Natural killer cell (primary cell): ENCODE results near the gene COL4A1. TPM values are rescaled to one million over a fixed set of nuclear protein-coding genes. Genes with fewer than 3 reads are reported as not detected.
A peak's percentile ranks its signal among the peaks of the same experiment; 100 is the strongest.

Experiments
- ATAC-seq, 3 donors: fragments of 150-1000 bp in 2 of 3; fragments of 200-7000 bp in 1 of 3; cut with Tn5 transposase; 1 replicate in 1 of 3; 2 replicates in 2 of 3; pipeline ENCODE4 v1.10.0; 2021; ENCODE audit warnings: mild to moderate bottlenecking in 2 of 3, moderate library complexity in 2 of 3
- DNase-seq, 2 donors: peaks; one replicate each; pipeline versions ENCODE4 v3.0.0 to v3.0.0-alpha.2; 2013 to 2021; ENCODE audit warnings: mixed read lengths in 1 of 2
- H3K27ac ChIP-seq: one replicate; pipeline ENCODE4 v1.5.1; 2013; ENCODE audit warnings: mild to moderate bottlenecking, low read length
- H3K27me3 ChIP-seq: one replicate; pipeline ENCODE4 v1.6.1; 2013; ENCODE audit warnings: low read length; ENCODE audit not compliant: control insufficient read depth, insufficient read depth
- H3K36me3 ChIP-seq: one replicate; pipeline ENCODE4 v1.6.1; 2013; ENCODE audit warnings: low read length; ENCODE audit not compliant: control insufficient read depth, insufficient read depth
- H3K4me1 ChIP-seq: one replicate; pipeline ENCODE4 v1.6.1; 2013; ENCODE audit warnings: low read length; ENCODE audit not compliant: control insufficient read depth, insufficient read depth
- H3K4me3 ChIP-seq: one replicate; pipeline ENCODE4 v1.5.1; 2013; ENCODE audit warnings: low read length
- H3K9me3 ChIP-seq: one replicate; pipeline ENCODE4 v1.6.1; 2013; ENCODE audit warnings: low read length; ENCODE audit not compliant: control insufficient read depth, insufficient read depth
- H3K27ac Mint-ChIP-seq, 2 donors: one replicate each; pipeline ENCODE4 v1.8.0; 2022; ENCODE audit warnings: mild to moderate bottlenecking in 2 of 2, mixed read lengths in 2 of 2, moderate library complexity in 1 of 2
- H3K27me3 Mint-ChIP-seq, 2 donors: one replicate each; pipeline ENCODE4 v1.8.0; 2022; ENCODE audit warnings: low read depth in 2 of 2, mixed read lengths in 2 of 2
- H3K36me3 Mint-ChIP-seq: one replicate; pipeline ENCODE4 v1.8.0; 2022; ENCODE audit warnings: mixed read lengths
- H3K4me1 Mint-ChIP-seq, 2 donors: one replicate each; pipeline ENCODE4 v1.8.0; 2022; ENCODE audit warnings: mixed read lengths in 2 of 2
- H3K4me3 Mint-ChIP-seq: one replicate; pipeline ENCODE4 v1.8.0; 2022; ENCODE audit warnings: mild to moderate bottlenecking, moderate library complexity, mixed read lengths
- H3K9me3 Mint-ChIP-seq, 2 donors: one replicate each; pipeline ENCODE4 v1.8.0; 2022; ENCODE audit warnings: mixed read lengths in 2 of 2
- WGBS: methylation state at CpG from one replicate; pipeline ENCODE4 v1.1.7; 2013; ENCODE audit warnings: missing lambda C conversion rate; ENCODE audit not compliant: insufficient coverage; 5-methylcytosine and 5-hydroxymethylcytosine counted together
- intact Hi-C: fragments of 100-400 bp; cut with micrococcal nuclease; formaldehyde crosslinking; loops from one replicate; pipeline ENCODE4 v1.14.2; 2022
- total RNA-seq, 4 donors: library from RNA; stranded (reverse); fragments of 120-200 nt in 1 of 4; gene quantifications; one replicate each; pipeline versions ENCODE4 v1.2.3 to v1.2.4, GENCODE V29; 2013 to 2022
- TF ChIP-seq, protein P1 (sequence below): fragments of 200-600 bp; IDR thresholded peaks from one replicate; pipeline ENCODE4 v1.8.0; 2022; ENCODE audit warnings: antibody characterized with exemption

COL4A1 gene
- total RNA-seq, 3 donors from 2014 or later (not counting 1 experiment from before 2014, with no cell fraction given), result not detected

DNA sequence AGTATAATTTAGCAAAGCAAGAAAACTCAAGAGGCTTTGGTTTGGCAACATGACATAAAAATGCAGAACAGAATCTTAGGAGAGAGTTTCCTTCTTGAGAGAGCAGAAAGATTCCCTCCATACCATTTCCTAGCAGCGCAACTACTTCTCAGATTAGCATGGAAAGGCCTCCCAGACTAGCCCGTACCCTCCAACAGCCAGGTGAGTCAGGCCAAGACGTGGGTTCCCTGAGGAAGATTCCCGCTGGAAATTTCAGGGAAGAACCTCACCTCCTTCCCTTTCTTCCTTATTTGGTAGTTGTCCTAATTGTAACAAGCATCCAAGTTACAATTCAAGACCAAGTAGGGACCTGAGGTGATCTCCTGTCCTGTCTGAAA, 12.4 kb upstream of the COL4A1 start:
- H3K9me3 Mint-ChIP-seq, result no peaks in the 10 kb centered on the region
- Histone ChIP-seq H3K27me3 (peaks cover 3% of the 10 kb centered on the region), H3K36me3 (no peaks in the 10 kb centered on the region), H3K4me3 (no peak overlapping the region), H3K4me1 (no peaks in the 10 kb centered on the region), H3K9me3 (no peaks in the 10 kb centered on the region), H3K27ac (no peak overlapping the region)
- H3K4me1 Mint-ChIP-seq, result no peaks in the 10 kb centered on the region
- H3K27ac Mint-ChIP-seq, result no peak overlapping the region
- H3K27me3 Mint-ChIP-seq, result peaks cover 12 to 18% of the 10 kb centered on the region in 2 donors
- TF ChIP-seq, protein P1, sequence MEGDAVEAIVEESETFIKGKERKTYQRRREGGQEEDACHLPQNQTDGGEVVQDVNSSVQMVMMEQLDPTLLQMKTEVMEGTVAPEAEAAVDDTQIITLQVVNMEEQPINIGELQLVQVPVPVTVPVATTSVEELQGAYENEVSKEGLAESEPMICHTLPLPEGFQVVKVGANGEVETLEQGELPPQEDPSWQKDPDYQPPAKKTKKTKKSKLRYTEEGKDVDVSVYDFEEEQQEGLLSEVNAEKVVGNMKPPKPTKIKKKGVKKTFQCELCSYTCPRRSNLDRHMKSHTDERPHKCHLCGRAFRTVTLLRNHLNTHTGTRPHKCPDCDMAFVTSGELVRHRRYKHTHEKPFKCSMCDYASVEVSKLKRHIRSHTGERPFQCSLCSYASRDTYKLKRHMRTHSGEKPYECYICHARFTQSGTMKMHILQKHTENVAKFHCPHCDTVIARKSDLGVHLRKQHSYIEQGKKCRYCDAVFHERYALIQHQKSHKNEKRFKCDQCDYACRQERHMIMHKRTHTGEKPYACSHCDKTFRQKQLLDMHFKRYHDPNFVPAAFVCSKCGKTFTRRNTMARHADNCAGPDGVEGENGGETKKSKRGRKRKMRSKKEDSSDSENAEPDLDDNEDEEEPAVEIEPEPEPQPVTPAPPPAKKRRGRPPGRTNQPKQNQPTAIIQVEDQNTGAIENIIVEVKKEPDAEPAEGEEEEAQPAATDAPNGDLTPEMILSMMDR, result no peak
- no peaks in the 10 kb centered on the region for H3K36me3 Mint-ChIP-seq
- ATAC-seq (no peak), DNase-seq (no peak)
- WGBS, result 70% methylated on average over 4 of the region's 4 CpGs
- intact Hi-C loops, result no loop called here
- no peak overlapping the region for H3K4me3 Mint-ChIP-seq

DNA sequence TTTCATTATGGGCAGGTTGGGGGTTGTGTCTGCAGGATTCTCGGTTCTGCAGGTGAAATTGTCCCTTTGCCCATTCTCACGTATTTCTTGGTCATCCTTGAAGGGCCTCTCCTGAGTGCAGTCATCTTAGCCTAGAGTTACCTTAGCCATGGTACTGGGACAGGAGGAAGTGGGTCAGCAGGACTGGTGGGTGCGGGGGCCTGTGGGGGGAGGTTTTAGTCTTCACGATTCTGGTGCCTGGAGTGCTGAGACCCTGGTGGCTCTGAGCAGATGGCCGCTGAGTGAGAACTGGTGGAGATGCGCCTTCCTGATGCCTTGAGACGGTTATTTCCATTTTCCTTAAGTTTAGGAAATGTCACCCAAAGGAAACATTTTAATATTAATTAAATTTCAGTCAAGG, 12.0 kb upstream of the COL4A1 start:
- DNase-seq (no peak), ATAC-seq (no peak)
- Histone ChIP-seq H3K36me3 (no peaks in the 10 kb centered on the region), H3K27me3 (peaks cover 3% of the 10 kb centered on the region), H3K4me3 (no peak overlapping the region), H3K4me1 (no peaks in the 10 kb centered on the region), H3K27ac (no peak overlapping the region), H3K9me3 (no peaks in the 10 kb centered on the region)
- H3K27ac Mint-ChIP-seq, result no peak overlapping the region
- 76% methylated on average over 7 of the region's 7 CpGs for WGBS
- H3K27me3 Mint-ChIP-seq, result peaks cover 12 to 18% of the 10 kb centered on the region in 2 donors
- TF ChIP-seq, protein P1, result no peak
- intact Hi-C loops, result no loop called here
- H3K9me3 Mint-ChIP-seq, result no peaks in the 10 kb centered on the region
- no peak overlapping the region for H3K4me3 Mint-ChIP-seq
- no peaks in the 10 kb centered on the region for H3K4me1 Mint-ChIP-seq
- no peaks in the 10 kb centered on the region for H3K36me3 Mint-ChIP-seq

DNA sequence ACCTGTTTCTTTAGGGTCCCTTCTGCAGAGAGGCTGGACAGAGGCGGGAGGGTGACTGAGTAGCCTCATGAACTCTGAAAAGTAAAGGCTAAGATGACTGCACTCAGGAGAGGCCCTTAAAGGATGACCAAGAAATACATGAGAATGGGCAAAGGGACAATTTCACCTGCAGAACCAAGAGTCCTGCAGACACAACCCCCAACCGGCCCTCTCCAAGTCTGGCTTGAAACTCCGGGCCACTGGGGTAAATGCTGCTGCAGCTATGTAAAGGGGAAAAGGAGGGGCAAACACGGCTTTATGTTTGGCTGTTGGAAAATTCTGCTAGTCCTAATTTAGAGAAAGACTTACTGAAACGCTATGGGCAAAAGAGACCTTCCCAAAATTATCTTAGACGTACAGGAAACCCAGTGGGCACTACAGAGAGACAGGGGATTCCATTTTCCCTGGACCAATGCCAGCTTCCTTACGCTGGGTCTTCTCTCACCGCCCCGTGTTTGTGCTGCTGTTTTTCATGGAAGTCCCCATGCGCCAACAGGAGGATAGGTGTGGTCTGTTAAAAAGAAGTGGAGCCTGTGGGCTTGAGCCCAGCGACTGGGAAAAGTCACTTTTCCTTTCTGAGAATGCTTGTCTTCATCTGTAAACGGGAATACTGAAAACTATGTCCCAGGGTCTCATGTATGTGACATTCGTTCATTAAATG, 10.7 kb upstream of the COL4A1 start:
- Mint-ChIP-seq H3K4me3 (no peak overlapping the region), H3K9me3 (no peaks in the 10 kb centered on the region), H3K27me3 (peaks cover 12 to 20% of the 10 kb centered on the region in 2 donors), H3K27ac (no peak overlapping the region), H3K4me1 (no peaks in the 10 kb centered on the region), H3K36me3 (no peaks in the 10 kb centered on the region)
- ATAC-seq (no peak), DNase-seq (no peak)
- TF ChIP-seq, protein P1, result no peak
- no peak overlapping the region for H3K4me3 ChIP-seq
- H3K4me1 ChIP-seq, result no peaks in the 10 kb centered on the region
- no peaks in the 10 kb centered on the region for H3K36me3 ChIP-seq
- H3K27me3 ChIP-seq, result peaks cover 3% of the 10 kb centered on the region
- H3K9me3 ChIP-seq, result no peaks in the 10 kb centered on the region
- intact Hi-C loops, result no loop called here
- 83% methylated on average over 13 of the region's 13 CpGs for WGBS
- no peak overlapping the region for H3K27ac ChIP-seq

DNA sequence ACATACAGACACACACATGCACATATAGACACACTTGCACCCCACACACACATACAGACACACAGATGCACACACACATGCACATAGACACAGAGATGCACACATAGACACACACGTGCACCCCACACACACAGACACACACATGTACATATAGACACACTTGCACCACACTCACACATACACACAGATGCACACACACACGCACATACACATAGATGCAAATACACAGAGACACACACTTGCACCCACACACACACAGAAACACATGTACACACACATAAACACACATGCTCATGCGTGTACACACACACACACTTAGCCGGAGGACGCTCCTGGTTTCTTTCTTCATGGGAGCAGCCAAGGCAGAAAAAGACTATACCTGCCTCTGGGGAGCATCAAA, 10.1 kb upstream of the COL4A1 start:
- Histone ChIP-seq H3K4me3 (no peak overlapping the region), H3K36me3 (no peaks in the 10 kb centered on the region), H3K27me3 (peaks cover 3% of the 10 kb centered on the region), H3K4me1 (no peaks in the 10 kb centered on the region), H3K9me3 (no peaks in the 10 kb centered on the region), H3K27ac (no peak overlapping the region)
- ATAC-seq, result peak in 1 of 3 donors; percentile 38
- DNase-seq, result no peak
- intact Hi-C loops, result no loop called here
- H3K27me3 Mint-ChIP-seq, result peaks cover 14 to 25% of the 10 kb centered on the region in 2 donors
- H3K4me3 Mint-ChIP-seq, result no peak overlapping the region
- no peaks in the 10 kb centered on the region for H3K36me3 Mint-ChIP-seq
- TF ChIP-seq, protein P1, result no peak
- H3K27ac Mint-ChIP-seq, result no peak overlapping the region
- no peaks in the 10 kb centered on the region for H3K9me3 Mint-ChIP-seq
- no peaks in the 10 kb centered on the region for H3K4me1 Mint-ChIP-seq
- WGBS, result 67% methylated on average over 5 of the region's 5 CpGs
